Heart right ventricle (tissue), 16 donors: ENCODE measurements around the gene TLE1. TPM values are rescaled to one million over a fixed set of nuclear protein-coding genes. Genes with fewer than 3 reads are reported as not detected.
A peak's percentile ranks its signal among the peaks of the same experiment; 100 is the strongest.

Experiments used
- ATAC-seq, 8 donors: fragments of 200-7000 bp; cut with Tn5 transposase; one replicate each; pipeline ENCODE4 v1.9.1; 2020; ENCODE audit warnings: mild to moderate bottlenecking in 8 of 8, moderate library complexity in 8 of 8, moderate number of reproducible peaks in 1 of 8
- DNase-seq, 2 donors: peaks; one replicate each; pipeline ENCODE4 v3.0.0-alpha.2; 2020
- H3K27ac ChIP-seq, 10 donors: fragments of 200-600 bp; sonication (generic) in 2 of 10; one replicate each; pipeline versions ENCODE4 v1.5.0 to v1.8.0; 2020 to 2022; ENCODE audit warnings: mild to moderate bottlenecking in 3 of 10
- H3K27me3 ChIP-seq, 7 donors: fragments of 200-600 bp; one replicate each; pipeline ENCODE4 v1.8.0; 2021 to 2022; ENCODE audit warnings: mild to moderate bottlenecking in 2 of 7
- H3K36me3 ChIP-seq, 9 donors: fragments of 200-600 bp; sonication (generic) in 1 of 9; one replicate each; pipeline versions ENCODE4 v1.5.0 to v1.8.0; 2020 to 2022; ENCODE audit warnings: mild to moderate bottlenecking in 2 of 9
- H3K4me1 ChIP-seq, 9 donors: fragments of 200-600 bp; sonication (generic) in 1 of 9; one replicate each; pipeline versions ENCODE4 v1.5.0 to v1.8.0; 2020 to 2022; ENCODE audit warnings: mild to moderate bottlenecking in 4 of 9
- H3K4me3 ChIP-seq, 10 donors: fragments of 200-600 bp; sonication (generic) in 2 of 10; one replicate each; pipeline versions ENCODE4 v1.5.0 to v1.8.0; 2020 to 2022; ENCODE audit warnings: mild to moderate bottlenecking in 7 of 10, moderate library complexity in 2 of 10
- H3K9me3 ChIP-seq, 11 donors: fragments of 200-600 bp in 10 of 11; sonication (generic) in 2 of 11; one replicate each; pipeline versions ENCODE4 v1.5.0 to v1.8.0; 2013 to 2022; ENCODE audit warnings: mild to moderate bottlenecking in 2 of 11, control low read depth in 1 of 11, moderate library complexity in 1 of 11
- WGBS, 2 donors: extraction: QIAGEN DNeasy Blood & Tissue Kit; methylation state at CpG; one replicate each; pipeline ENCODE4 v1.1.7; 2013; ENCODE audit warnings: inconsistent platforms in 1 of 2; 5-methylcytosine and 5-hydroxymethylcytosine counted together
- intact Hi-C, 10 donors: fragments of 100-400 bp; cut with DNase I; formaldehyde crosslinking; loops; one replicate each; pipeline versions ENCODE4 v1.11.1 to v1.14.2; 2022
- polyA plus RNA-seq, 2 donors: library from polyadenylated mRNA; stranded (reverse); fragments of 200-250 nt; gene quantifications; one replicate each; pipeline ENCODE4 v1.2.3, GENCODE V29; 2013
- total RNA-seq, 10 donors: library from RNA; stranded (reverse); fragmentation: NEBNext Ultra II Directional in 3 of 10; extraction: Animal tissue kit (Norgen Biotek cat#: 25700) in 3 of 10; gene quantifications; one replicate each; pipeline versions ENCODE4 v1.2.1 to v1.2.4, GENCODE V29; 2021 to 2023
- TF ChIP-seq, protein P1 (sequence below), 9 donors: fragments of 200-600 bp; sonication (generic) in 2 of 9; IDR thresholded peaks; one replicate each; pipeline versions ENCODE4 v1.5.0 to v1.8.0; 2021 to 2022; ENCODE audit warnings: antibody characterized with exemption in 9 of 9, mild to moderate bottlenecking in 5 of 9, moderate library complexity in 1 of 9
- donor health status: Arrhythmogenic right ventricular cardiomyopathy.
- donor health status: ischemic (EF 13 %, LVEDD 7.1; RV severe dilation, severe dysfunction).
- donor health status: healthy with polysubstance abuse.
- donor health status: DM: no; HTN: yes; CAD: no.
- donor health status: DM: no; HTN: no; CAD: no.
- donor health status: ischemic (EF 25% LVEDD 6.9; RV normal size, moderate dysfunction).
- donor health status: ischemic (EF 25% LVEDD 5.7; RV mildly dilated, moderate dysfunction).
- donor health status: healthy.
- donor health status: DM: yes; HTN: yes; CAD: no.
- donor health status: Ischemic cardiomyopathy.
- donor health status: ischemic (EF 35%, LVEDD 5.7; RV mildly dilated, moderate dysfunction).
- donor health status: nonischemic (EF 11% LVEDD 7.7; RV severe dilation, severe dysfunction).
- donor health status: DM: yes; HTN: yes; CAD: no.
- donor health status: PGD.
- donor health status: ischemic (EF 29% LVEDD 5.4; RV normal size, mild dysfunction).
- donor health status: nonischemic (EF 23%, LVEDD 6.1; RV moderate dilation, normal function).

TLE1 gene
- total and polyA plus RNA-seq, 12 donors = 7.9 to 15.2 (median 11.0) TPM

- Histone ChIP-seq H3K27me3 (no peaks in the 10 kb centered on the region), H3K4me3 (no peak overlapping the region), H3K9me3 (no peaks in the 10 kb centered on the region), H3K27ac (peak overlapping the region in 1 of 10 donors; percentile 5), H3K4me1 (peaks cover 8 to 44% (median 24%) of the 10 kb centered on the region in 9 donors), H3K36me3 (peaks cover 0 to 21% (median 0%) of the 10 kb centered on the region in 9 donors)
- intact Hi-C loops = no loop called here
- ATAC-seq (no peak), DNase-seq (no peak)
- WGBS, 2 donors = 67 to 75% methylated on average over 2 of the region's 2 CpGs
- TF ChIP-seq, protein P1, sequence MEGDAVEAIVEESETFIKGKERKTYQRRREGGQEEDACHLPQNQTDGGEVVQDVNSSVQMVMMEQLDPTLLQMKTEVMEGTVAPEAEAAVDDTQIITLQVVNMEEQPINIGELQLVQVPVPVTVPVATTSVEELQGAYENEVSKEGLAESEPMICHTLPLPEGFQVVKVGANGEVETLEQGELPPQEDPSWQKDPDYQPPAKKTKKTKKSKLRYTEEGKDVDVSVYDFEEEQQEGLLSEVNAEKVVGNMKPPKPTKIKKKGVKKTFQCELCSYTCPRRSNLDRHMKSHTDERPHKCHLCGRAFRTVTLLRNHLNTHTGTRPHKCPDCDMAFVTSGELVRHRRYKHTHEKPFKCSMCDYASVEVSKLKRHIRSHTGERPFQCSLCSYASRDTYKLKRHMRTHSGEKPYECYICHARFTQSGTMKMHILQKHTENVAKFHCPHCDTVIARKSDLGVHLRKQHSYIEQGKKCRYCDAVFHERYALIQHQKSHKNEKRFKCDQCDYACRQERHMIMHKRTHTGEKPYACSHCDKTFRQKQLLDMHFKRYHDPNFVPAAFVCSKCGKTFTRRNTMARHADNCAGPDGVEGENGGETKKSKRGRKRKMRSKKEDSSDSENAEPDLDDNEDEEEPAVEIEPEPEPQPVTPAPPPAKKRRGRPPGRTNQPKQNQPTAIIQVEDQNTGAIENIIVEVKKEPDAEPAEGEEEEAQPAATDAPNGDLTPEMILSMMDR (IDR thresholded peaks at IDR 0.05) = no peak
These were observed 13.0 kb downstream of the TLE1 start for GRCh38 chr9:81676395-81676794.

DNA sequence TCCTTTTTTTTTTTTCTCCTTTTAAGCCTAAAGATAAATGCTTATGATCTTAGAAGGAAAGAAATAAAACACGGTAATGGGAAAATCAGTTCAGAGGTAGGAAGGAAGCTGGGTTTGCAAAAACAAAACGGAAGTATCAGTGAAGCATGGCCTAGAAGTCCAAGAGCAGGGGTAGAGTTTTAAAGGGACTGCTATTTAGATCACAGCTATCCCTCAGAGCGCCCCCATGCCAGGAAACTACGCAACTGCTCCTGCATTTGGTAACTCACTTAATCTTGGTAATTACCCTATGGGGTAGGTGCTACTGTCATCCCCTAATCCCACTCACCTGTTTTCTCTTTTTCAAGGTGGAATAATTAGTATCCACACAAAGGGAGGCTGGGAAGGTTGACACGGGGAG is 16.0 kb downstream of the TLE1 start:
- Histone ChIP-seq H3K4me1 (peaks cover 13 to 58% (median 31%) of the 10 kb centered on the region in 9 donors), H3K27ac (no peak overlapping the region), H3K27me3 (no peaks in the 10 kb centered on the region), H3K9me3 (no peaks in the 10 kb centered on the region), H3K4me3 (no peak overlapping the region), H3K36me3 (peaks cover 0 to 7% (median 0%) of the 10 kb centered on the region in 9 donors)
- ATAC-seq (no peak), DNase-seq (no peak)
- TF ChIP-seq, protein P1 (IDR thresholded peaks at IDR 0.05) = no peak
- WGBS, 2 donors = 75 to 76% methylated on average over 5 of the region's 5 CpGs
- intact Hi-C loops = loop anchor here in 1 of 10 donors (5.0 kb wide), 1 partner anchor 76 kb away; no protein-coding TSS in a partner anchor

DNA sequence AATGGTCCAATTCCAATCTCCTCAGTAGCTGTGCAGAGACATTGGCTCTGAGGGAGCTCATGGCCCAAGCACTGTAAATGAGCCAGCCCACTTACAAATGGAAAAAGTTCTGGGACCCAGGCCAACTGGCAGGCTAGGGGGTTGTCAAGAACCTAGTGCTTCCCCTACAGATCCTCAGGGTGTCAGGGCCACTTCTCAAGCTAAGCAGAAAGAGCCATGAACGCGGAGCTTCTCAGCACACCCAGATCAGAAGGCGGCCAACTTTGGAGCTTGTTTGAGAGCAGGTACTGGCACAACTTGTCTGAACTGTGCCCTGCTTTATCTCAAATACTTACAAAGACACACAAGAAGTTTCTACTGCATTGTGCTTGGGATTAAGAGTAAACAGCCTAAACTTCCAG is 17.5 kb downstream of the TLE1 start:
- ATAC-seq (peak; percentile 95 to 99 (median 98)), DNase-seq (peak; percentile 82 to 93)
- Histone ChIP-seq H3K4me3 (no peak overlapping the region), H3K9me3 (no peaks in the 10 kb centered on the region), H3K27ac (peak overlapping the region in 2 of 10 donors; percentile 20 to 37), H3K36me3 (peaks cover 0 to 3% (median 0%) of the 10 kb centered on the region in 9 donors), H3K4me1 (peaks cover 13 to 68% (median 31%) of the 10 kb centered on the region in 9 donors), H3K27me3 (no peaks in the 10 kb centered on the region)
- intact Hi-C loops = loop anchor here in 1 of 10 donors (5.0 kb wide), 1 partner anchor 75 kb away; no protein-coding TSS in a partner anchor
- TF ChIP-seq, protein P1 (IDR thresholded peaks at IDR 0.05) = peak in 2 of 9 donors; percentile 9 to 17
- WGBS, 2 donors = 22 to 25% methylated on average over 3 of the region's 3 CpGs

- H3K4me1 ChIP-seq = peaks cover 8 to 73% (median 42%) of the 10 kb centered on the region in 9 donors
These were observed 19.5 kb downstream of the TLE1 start for GRCh38 chr9:81669866-81670265.

More at GRCh38 chr9:81669866-81670265, 19.5 kb downstream of the TLE1 start:
- Histone ChIP-seq H3K4me3 (no peak overlapping the region), H3K9me3 (no peaks in the 10 kb centered on the region), H3K36me3 (peaks cover 0 to 3% (median 0%) of the 10 kb centered on the region in 9 donors), H3K27ac (no peak overlapping the region), H3K27me3 (no peaks in the 10 kb centered on the region)
- WGBS, 2 donors = 80 to 82% methylated on average over 6 of the region's 6 CpGs
- TF ChIP-seq, protein P1 (IDR thresholded peaks at IDR 0.05) = no peak
- DNase-seq (no peak), ATAC-seq (no peak)
- intact Hi-C loops = loop anchor here in 1 of 10 donors (5.0 kb wide), 1 partner anchor 73 kb away; no protein-coding TSS in a partner anchor
